ENCODE data around the gene SLC46A3. TPM values are rescaled to one million over a fixed set of nuclear protein-coding genes. Genes with fewer than 3 reads are reported as not detected.
A peak's percentile ranks its signal among the peaks of the same experiment; 100 is the strongest.

The SLC46A3 gene
- total RNA-seq, 6 donors from 2014 or later = 5.8 to 25.0 (median 14.6) TPM

- H3K4me1 ChIP-seq = peaks cover 34 to 46% (median 38%) of the 10 kb centered on the region in 4 donors
- TF ChIP-seq POLR2AphosphoS5 (IDR thresholded peaks at IDR 0.05) (no peak), EP300 (IDR thresholded peaks at IDR 0.05) (no peak), CTCF (IDR thresholded peaks at IDR 0.05) (peak in 1 of 6 experiments; percentile 10)
- H3K27me3 ChIP-seq = no peaks in the 10 kb centered on the region
- H3K27ac ChIP-seq = peak overlapping the region; percentile 93 to 99 (median 96)
- no peak for ATAC-seq (ENCODE audit: low FRiP score in 2 of 2)
- H3K36me3 ChIP-seq = peaks cover 0 to 24% (median 3%) of the 10 kb centered on the region in 4 donors
- no peak for DNase-seq
- no peaks in the 10 kb centered on the region for H3K9me3 ChIP-seq
- WGBS, 2 donors = 33 to 36% methylated on average over 12 of the region's 12 CpGs
- H3K4me3 ChIP-seq = peak overlapping the region; percentile 59 to 92 (median 78)
These were observed 60.8 kb downstream of the SLC46A3 start for GRCh38 chr13:28657784-28658538.

GRCh38 chr13:28655561-28655960 is 63.2 kb downstream of the SLC46A3 start:
- 64 to 77% methylated on average over 3 of the region's 3 CpGs for WGBS, 2 donors
- DNase-seq (no peak), ATAC-seq (ENCODE audit: low FRiP score in 2 of 2) (no peak)
- no peaks in the 10 kb centered on the region for H3K36me3 ChIP-seq
- no peaks in the 10 kb centered on the region for H3K9me3 ChIP-seq
- TF ChIP-seq POLR2A (IDR thresholded peaks at IDR 0.05) = no peak
- no peak for TF ChIP-seq EP300 (IDR thresholded peaks at IDR 0.05)
- TF ChIP-seq CTCF (IDR thresholded peaks at IDR 0.05) = no peak
- no peaks in the 10 kb centered on the region for H3K27me3 ChIP-seq
- no peak overlapping the region for H3K4me3 ChIP-seq
- peak overlapping the region in 2 of 4 donors; percentile 14 to 32 for H3K27ac ChIP-seq
- H3K4me1 ChIP-seq = peaks cover 22 to 42% (median 27%) of the 10 kb centered on the region in 4 donors

- no peaks in the 10 kb centered on the region for H3K9me3 ChIP-seq
- no peak for DNase-seq
These were observed 64.5 kb downstream of the SLC46A3 start for GRCh38 chr13:28654276-28654675.

GRCh38 chr13:28653111-28653510 is 65.7 kb downstream of the SLC46A3 start:
- H3K27me3 ChIP-seq = no peaks in the 10 kb centered on the region
- 53 to 56% methylated on average over 1 of the region's 1 CpG for WGBS, 2 donors
- DNase-seq (no peak), ATAC-seq (ENCODE audit: low FRiP score in 2 of 2) (no peak)
- no peak overlapping the region for H3K4me3 ChIP-seq
- peaks cover 11 to 34% (median 15%) of the 10 kb centered on the region in 4 donors for H3K4me1 ChIP-seq
- no peaks in the 10 kb centered on the region for H3K36me3 ChIP-seq
- H3K27ac ChIP-seq = peak overlapping the region in 2 of 4 donors; percentile 11 to 19
- H3K9me3 ChIP-seq = no peaks in the 10 kb centered on the region
- no peak for TF ChIP-seq CTCF (IDR thresholded peaks at IDR 0.05)
- no peak for TF ChIP-seq POLR2A (IDR thresholded peaks at IDR 0.05)
- TF ChIP-seq POLR2AphosphoS5 (IDR thresholded peaks at IDR 0.05) = no peak

More at GRCh38 chr13:28654276-28654675, 64.5 kb downstream of the SLC46A3 start:
- no peaks in the 10 kb centered on the region for H3K36me3 ChIP-seq
- no peak overlapping the region for H3K4me3 ChIP-seq
- H3K27ac ChIP-seq = no peak overlapping the region
- WGBS, 2 donors = 88 to 89% methylated on average over 1 of the region's 1 CpG
- no peaks in the 10 kb centered on the region for H3K27me3 ChIP-seq
- H3K4me1 ChIP-seq = peaks cover 13 to 35% (median 16%) of the 10 kb centered on the region in 4 donors
- no peak for TF ChIP-seq CTCF (IDR thresholded peaks at IDR 0.05)
- TF ChIP-seq EP300 (IDR thresholded peaks at IDR 0.05) = no peak
- TF ChIP-seq POLR2A (IDR thresholded peaks at IDR 0.05) = no peak
- TF ChIP-seq POLR2AphosphoS5 (IDR thresholded peaks at IDR 0.05) = no peak
- no peak for ATAC-seq (ENCODE audit: low FRiP score in 2 of 2)

Measured in upper lobe of left lung (tissue), 6 donors.